Activated naive CD4-positive, alpha-beta T cell treated with anti-CD3 and anti-CD28 coated beads, Interleukin-2, amount 10 ng/mL, durations not matched to agents 7 days and 5 days (primary cell): ENCODE measurements around the gene PARP11.
"Not testable (repeated sequence)": the region's sequence is repeated elsewhere in the genome, so short reads cannot be mapped to it uniquely, and the experiment has no call there.

Source experiments
- CTCF ChIA-PET: fragments of 350-600 bp; sonication (Branson Sonifier 250); formaldehyde crosslinking; loops from one replicate; lab custom pipeline; 2021; ENCODE audit warnings: antibody characterized with exemption; lab: Charles Lee
- DNase-seq: peaks from one replicate; pipeline ENCODE4 v3.0.0-alpha.2; 2020
- H3K27ac Mint-ChIP-seq: one replicate; pipeline ENCODE4 v1.8.0; 2021; ENCODE audit warnings: mild to moderate bottlenecking, moderate library complexity, mixed read lengths
- H3K27me3 Mint-ChIP-seq: one replicate; pipeline ENCODE4 v1.8.0; 2021; ENCODE audit warnings: mild to moderate bottlenecking, mixed read lengths
- H3K36me3 Mint-ChIP-seq: one replicate; pipeline ENCODE4 v1.8.0; 2021; ENCODE audit warnings: mixed read lengths
- H3K4me1 Mint-ChIP-seq: one replicate; pipeline ENCODE4 v1.8.0; 2021; ENCODE audit warnings: mixed read lengths
- H3K4me3 Mint-ChIP-seq: one replicate; pipeline ENCODE4 v1.8.0; 2021; ENCODE audit warnings: mild to moderate bottlenecking, moderate library complexity, mixed read lengths
- H3K9me3 Mint-ChIP-seq: one replicate; pipeline ENCODE4 v1.8.0; 2021; ENCODE audit warnings: mixed read lengths

PARP11 gene

GRCh38 chr12:3869865-3870264 lies 3.3 kb downstream of the PARP11 start:
- peaks cover 27% of the 10 kb centered on the region for H3K9me3 Mint-ChIP-seq
- H3K4me3 Mint-ChIP-seq, result peak overlapping the region; percentile 88
- CTCF ChIA-PET, result interaction anchor here (1.0 to 2.0 kb wide), 3 partner anchors 11 to 66 kb away, joined by 3 to 8 read pairs (median 3); no protein-coding TSS in a partner anchor
- no peaks in the 10 kb centered on the region for H3K27me3 Mint-ChIP-seq
- H3K36me3 Mint-ChIP-seq, result peaks cover 46% of the 10 kb centered on the region
- H3K4me1 Mint-ChIP-seq, result peaks cover 58% of the 10 kb centered on the region
- DNase-seq, result peak; percentile 54
- H3K27ac Mint-ChIP-seq, result peak overlapping the region; percentile 97

- CTCF ChIA-PET, result interaction anchor here (1.0 to 2.0 kb wide), 3 partner anchors 12 to 65 kb away, joined by 3 to 8 read pairs (median 3); no protein-coding TSS in a partner anchor
Measured at GRCh38 chr12:3869433-3869832, 3.8 kb downstream of the PARP11 start.

GRCh38 chr12:3863756-3864155 lies 9.4 kb downstream of the PARP11 start:
- Mint-ChIP-seq H3K9me3 (peaks cover 26% of the 10 kb centered on the region), H3K36me3 (peaks cover 71% of the 10 kb centered on the region), H3K4me3 (no peak overlapping the region), H3K27me3 (no peaks in the 10 kb centered on the region), H3K27ac (no peak overlapping the region), H3K4me1 (peaks cover 16% of the 10 kb centered on the region)
- CTCF ChIA-PET, result no interaction called here
- DNase-seq, result no peak

More at GRCh38 chr12:3869433-3869832, 3.8 kb downstream of the PARP11 start:
- Mint-ChIP-seq H3K27me3 (no peaks in the 10 kb centered on the region), H3K4me3 (peak overlapping the region; percentile 88), H3K4me1 (peaks cover 58% of the 10 kb centered on the region), H3K9me3 (peaks cover 31% of the 10 kb centered on the region), H3K27ac (peak overlapping the region; percentile 97), H3K36me3 (peaks cover 50% of the 10 kb centered on the region)
- DNase-seq, result no peak

GRCh38 chr12:3842517-3842916 lies 30.7 kb downstream of the PARP11 start:
- DNase-seq, result no peak
- H3K4me1 Mint-ChIP-seq, result peaks cover 24% of the 10 kb centered on the region
- no peak overlapping the region for H3K4me3 Mint-ChIP-seq
- H3K27ac Mint-ChIP-seq, result no peak overlapping the region
- H3K9me3 Mint-ChIP-seq, result peaks cover 8% of the 10 kb centered on the region
- CTCF ChIA-PET, result no interaction called here
- peaks cover 67% of the 10 kb centered on the region for H3K36me3 Mint-ChIP-seq
- H3K27me3 Mint-ChIP-seq, result peaks cover 3% of the 10 kb centered on the region

- no peak overlapping the region for H3K27ac Mint-ChIP-seq
- CTCF ChIA-PET, result no interaction called here
- H3K36me3 Mint-ChIP-seq, result peaks cover 66% of the 10 kb centered on the region
Measured at GRCh38 chr12:3841783-3842182, 31.4 kb downstream of the PARP11 start.

GRCh38 chr12:3840833-3841232 lies 32.4 kb downstream of the PARP11 start:
- H3K27me3 Mint-ChIP-seq, H3K9me3 Mint-ChIP-seq, DNase-seq, H3K27ac Mint-ChIP-seq, H3K4me3 Mint-ChIP-seq, CTCF ChIA-PET: not testable (repeated sequence)
- Mint-ChIP-seq H3K4me1 (peaks cover 29% of the 10 kb centered on the region), H3K36me3 (peaks cover 73% of the 10 kb centered on the region)

More at GRCh38 chr12:3841783-3842182, 31.4 kb downstream of the PARP11 start:
- no peak for DNase-seq
- H3K4me3 Mint-ChIP-seq, result no peak overlapping the region
- H3K9me3 Mint-ChIP-seq, result peaks cover 1% of the 10 kb centered on the region
- H3K4me1 Mint-ChIP-seq, result peaks cover 29% of the 10 kb centered on the region
- H3K27me3 Mint-ChIP-seq, result peaks cover 3% of the 10 kb centered on the region

- H3K27ac Mint-ChIP-seq, H3K4me3 Mint-ChIP-seq, H3K27me3 Mint-ChIP-seq, H3K9me3 Mint-ChIP-seq, CTCF ChIA-PET, DNase-seq: not testable (repeated sequence)
- Mint-ChIP-seq H3K36me3 (peaks cover 71% of the 10 kb centered on the region), H3K4me1 (peaks cover 29% of the 10 kb centered on the region)
Measured at GRCh38 chr12:3839745-3840144, 33.5 kb downstream of the PARP11 start.

GRCh38 chr12:3838701-3839548 lies 34.3 kb downstream of the PARP11 start:
- CTCF ChIA-PET, H3K27ac Mint-ChIP-seq, H3K9me3 Mint-ChIP-seq, H3K27me3 Mint-ChIP-seq: not testable (repeated sequence)
- Mint-ChIP-seq H3K4me1 (peaks cover 23% of the 10 kb centered on the region), H3K36me3 (peaks cover 63% of the 10 kb centered on the region), H3K4me3 (peak overlapping the region; percentile 56)
- peak; percentile 24 for DNase-seq

- Mint-ChIP-seq H3K27me3 (peaks cover 3% of the 10 kb centered on the region), H3K4me1 (peaks cover 14% of the 10 kb centered on the region), H3K27ac (no peak overlapping the region), H3K36me3 (peaks cover 57% of the 10 kb centered on the region), H3K9me3 (no peaks in the 10 kb centered on the region), H3K4me3 (peak overlapping the region; percentile 56)
- no peak for DNase-seq
- CTCF ChIA-PET, result no interaction called here
Measured at GRCh38 chr12:3838076-3838475, 35.1 kb downstream of the PARP11 start.

GRCh38 chr12:3837049-3837448 lies 36.1 kb downstream of the PARP11 start:
- peaks cover 54% of the 10 kb centered on the region for H3K36me3 Mint-ChIP-seq
- no peak overlapping the region for H3K27ac Mint-ChIP-seq
- CTCF ChIA-PET, result interaction anchor here (1.1 to 1.9 kb wide), 2 partner anchors 12 to 440 kb away, joined by 3 to 4 read pairs; no protein-coding TSS in a partner anchor
- no peak for DNase-seq
- no peaks in the 10 kb centered on the region for H3K9me3 Mint-ChIP-seq
- peaks cover 3% of the 10 kb centered on the region for H3K27me3 Mint-ChIP-seq
- peaks cover 14% of the 10 kb centered on the region for H3K4me1 Mint-ChIP-seq
- no peak overlapping the region for H3K4me3 Mint-ChIP-seq

- CTCF ChIA-PET, result interaction anchor here (1.1 to 1.9 kb wide), 2 partner anchors 13 to 440 kb away, joined by 3 to 4 read pairs; no protein-coding TSS in a partner anchor
- no peak for DNase-seq
- H3K4me1 Mint-ChIP-seq, result peaks cover 14% of the 10 kb centered on the region
- no peak overlapping the region for H3K4me3 Mint-ChIP-seq
- no peak overlapping the region for H3K27ac Mint-ChIP-seq
- H3K9me3 Mint-ChIP-seq, result no peaks in the 10 kb centered on the region
- peaks cover 50% of the 10 kb centered on the region for H3K36me3 Mint-ChIP-seq
- peaks cover 3% of the 10 kb centered on the region for H3K27me3 Mint-ChIP-seq
Measured at GRCh38 chr12:3836641-3837040, 36.6 kb downstream of the PARP11 start.

GRCh38 chr12:3835914-3836313 lies 37.3 kb downstream of the PARP11 start:
- peaks cover 3% of the 10 kb centered on the region for H3K27me3 Mint-ChIP-seq
- peaks cover 14% of the 10 kb centered on the region for H3K4me1 Mint-ChIP-seq
- no peak overlapping the region for H3K4me3 Mint-ChIP-seq

GRCh38 chr12:3834774-3835173 lies 38.4 kb downstream of the PARP11 start:
- H3K36me3 Mint-ChIP-seq, result peaks cover 33% of the 10 kb centered on the region
- no peak overlapping the region for H3K4me3 Mint-ChIP-seq
- CTCF ChIA-PET, result interaction anchor here (1.1 kb wide), 1 partner anchor 442 kb away, joined by 3 read pairs; no protein-coding TSS in a partner anchor
- DNase-seq, result no peak
- no peak overlapping the region for H3K27ac Mint-ChIP-seq
- H3K27me3 Mint-ChIP-seq, result no peaks in the 10 kb centered on the region
- H3K9me3 Mint-ChIP-seq, result no peaks in the 10 kb centered on the region
- peaks cover 14% of the 10 kb centered on the region for H3K4me1 Mint-ChIP-seq

More at GRCh38 chr12:3835914-3836313, 37.3 kb downstream of the PARP11 start:
- CTCF ChIA-PET, result interaction anchor here (1.1 to 1.9 kb wide), 2 partner anchors 13 to 441 kb away, joined by 3 to 4 read pairs; no protein-coding TSS in a partner anchor
- DNase-seq, result no peak
- Mint-ChIP-seq H3K9me3 (no peaks in the 10 kb centered on the region), H3K36me3 (peaks cover 43% of the 10 kb centered on the region), H3K27ac (no peak overlapping the region)

- Mint-ChIP-seq H3K27me3 (no peaks in the 10 kb centered on the region), H3K4me3 (no peak overlapping the region), H3K27ac (no peak overlapping the region), H3K9me3 (no peaks in the 10 kb centered on the region), H3K4me1 (peaks cover 14% of the 10 kb centered on the region), H3K36me3 (peaks cover 30% of the 10 kb centered on the region)
- no peak for DNase-seq
- CTCF ChIA-PET, result no interaction called here
Measured at GRCh38 chr12:3833670-3834310, 39.4 kb downstream of the PARP11 start.
